ENCODE results near the gene RNF152. TPM values are rescaled to one million over a fixed set of nuclear protein-coding genes. Genes with fewer than 3 reads are reported as not detected.

RNF152 gene
- total RNA-seq, 2 donors from 2014 or later, result 29.8 to 50.1 TPM

DNA sequence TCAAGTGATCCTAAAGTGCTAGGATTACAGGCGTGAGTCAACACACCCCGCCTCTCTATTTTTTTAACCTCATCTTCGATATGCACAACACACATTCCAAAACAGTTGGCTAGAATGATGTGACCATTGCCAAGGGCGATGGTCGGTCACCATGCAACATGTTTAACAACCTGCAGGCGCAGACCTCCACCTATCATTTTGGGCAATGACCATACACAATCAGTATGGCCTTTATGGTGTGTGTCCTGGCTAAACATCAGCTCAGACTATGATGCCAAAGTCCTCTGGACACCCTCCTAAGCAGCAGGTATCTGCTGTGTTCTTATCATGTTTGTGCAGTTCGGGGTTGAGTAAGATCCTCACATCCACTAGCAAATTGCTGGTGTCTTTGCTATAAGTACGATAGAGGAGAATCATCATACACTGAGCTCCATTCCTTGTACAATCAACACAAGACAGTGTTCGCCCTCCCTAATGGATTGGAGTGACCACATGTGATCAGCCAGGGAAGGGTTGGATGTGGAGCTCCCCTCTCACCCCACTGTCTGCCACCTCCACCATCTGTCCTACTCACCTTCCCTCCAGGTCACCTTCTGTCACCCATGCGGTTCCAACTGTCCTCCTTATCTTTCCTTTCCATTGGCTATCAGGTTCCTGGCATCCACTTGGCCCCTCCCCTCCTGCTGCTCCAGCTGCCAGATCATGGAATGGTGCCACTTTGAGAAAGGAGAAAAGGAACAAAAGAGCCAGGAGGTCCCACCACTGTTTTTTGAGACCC lies 7.9 kb upstream of the RNF152 start:
- H3K27me3 ChIP-seq, result no peaks in the 10 kb centered on the region
- no peaks in the 10 kb centered on the region for H3K9me3 ChIP-seq
- intact Hi-C loops (cut with DNase I), result loop anchor here (5.0 to 10.0 kb wide), 3 partner anchors 224 to 346 kb away; no protein-coding TSS in a partner anchor
- TF ChIP-seq, protein P1, sequence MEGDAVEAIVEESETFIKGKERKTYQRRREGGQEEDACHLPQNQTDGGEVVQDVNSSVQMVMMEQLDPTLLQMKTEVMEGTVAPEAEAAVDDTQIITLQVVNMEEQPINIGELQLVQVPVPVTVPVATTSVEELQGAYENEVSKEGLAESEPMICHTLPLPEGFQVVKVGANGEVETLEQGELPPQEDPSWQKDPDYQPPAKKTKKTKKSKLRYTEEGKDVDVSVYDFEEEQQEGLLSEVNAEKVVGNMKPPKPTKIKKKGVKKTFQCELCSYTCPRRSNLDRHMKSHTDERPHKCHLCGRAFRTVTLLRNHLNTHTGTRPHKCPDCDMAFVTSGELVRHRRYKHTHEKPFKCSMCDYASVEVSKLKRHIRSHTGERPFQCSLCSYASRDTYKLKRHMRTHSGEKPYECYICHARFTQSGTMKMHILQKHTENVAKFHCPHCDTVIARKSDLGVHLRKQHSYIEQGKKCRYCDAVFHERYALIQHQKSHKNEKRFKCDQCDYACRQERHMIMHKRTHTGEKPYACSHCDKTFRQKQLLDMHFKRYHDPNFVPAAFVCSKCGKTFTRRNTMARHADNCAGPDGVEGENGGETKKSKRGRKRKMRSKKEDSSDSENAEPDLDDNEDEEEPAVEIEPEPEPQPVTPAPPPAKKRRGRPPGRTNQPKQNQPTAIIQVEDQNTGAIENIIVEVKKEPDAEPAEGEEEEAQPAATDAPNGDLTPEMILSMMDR (IDR thresholded peaks at IDR 0.05), result no peak
- no peaks in the 10 kb centered on the region for H3K4me1 ChIP-seq
- no peak overlapping the region for H3K27ac ChIP-seq
- H3K36me3 ChIP-seq, result no peaks in the 10 kb centered on the region
- no peak for DNase-seq
- no peak overlapping the region for H3K4me3 ChIP-seq
- H3K9ac ChIP-seq (ENCODE audit: low read depth in 2 of 2, low read length in 2 of 2), result no peak overlapping the region

DNA sequence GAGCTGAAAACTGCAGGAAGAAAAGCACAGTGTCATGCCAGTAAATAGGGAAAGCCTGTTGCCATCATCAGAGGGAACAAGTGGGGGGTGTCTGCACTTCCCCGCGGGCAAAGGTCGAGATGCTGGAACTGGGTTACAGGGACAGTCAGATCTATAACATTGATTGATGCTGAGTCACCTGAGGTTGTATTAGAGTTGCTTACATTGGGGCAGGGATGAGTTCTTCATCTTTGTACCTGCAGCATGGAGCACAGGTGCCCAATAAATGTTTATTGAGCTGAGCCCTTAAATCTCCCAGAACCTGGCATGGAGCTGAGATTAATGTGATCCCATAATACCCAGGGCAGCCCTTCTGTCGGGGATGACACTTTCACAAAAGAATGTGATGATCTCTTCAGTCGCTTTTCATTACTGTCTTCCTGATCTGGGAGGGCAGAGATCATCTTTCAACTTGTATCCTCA lies 5.9 kb upstream of the RNF152 start:
- DNase-seq, result peak; percentile 45
- peaks cover 2% of the 10 kb centered on the region for H3K27me3 ChIP-seq
- TF ChIP-seq, protein P1 (IDR thresholded peaks at IDR 0.05), result no peak
- no peaks in the 10 kb centered on the region for H3K9me3 ChIP-seq
- H3K36me3 ChIP-seq, result no peaks in the 10 kb centered on the region
- H3K27ac ChIP-seq, result no peak overlapping the region
- H3K4me1 ChIP-seq, result no peaks in the 10 kb centered on the region
- no peak overlapping the region for H3K9ac ChIP-seq (ENCODE audit: low read depth in 2 of 2, low read length in 2 of 2)
- intact Hi-C loops (cut with DNase I), result no loop called here
- H3K4me3 ChIP-seq, result no peak overlapping the region

DNA sequence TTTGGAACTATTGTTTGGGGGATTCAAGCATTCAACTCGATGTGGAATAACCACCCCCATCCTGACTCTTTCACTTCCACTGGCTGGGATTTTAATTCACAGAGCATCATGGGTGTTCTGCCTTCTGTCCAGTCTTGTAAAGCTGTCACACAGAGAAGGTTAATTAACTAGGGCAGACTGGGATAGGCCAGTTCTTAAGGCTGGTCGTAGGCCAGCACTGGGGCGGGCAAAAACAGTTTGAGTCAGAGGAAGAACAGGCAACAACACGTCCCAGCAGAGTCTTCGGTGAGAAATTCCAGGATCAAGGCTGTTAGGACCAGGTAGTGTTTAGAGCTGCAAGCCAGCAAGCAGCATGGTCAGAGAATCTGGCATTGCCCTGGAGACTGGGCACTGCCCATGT lies 4.0 kb upstream of the RNF152 start:
- Histone ChIP-seq H3K4me3 (no peak overlapping the region), H3K9ac (ENCODE audit: low read depth in 2 of 2, low read length in 2 of 2) (no peak overlapping the region), H3K27me3 (peaks cover 6% of the 10 kb centered on the region), H3K27ac (no peak overlapping the region), H3K4me1 (no peaks in the 10 kb centered on the region), H3K36me3 (no peaks in the 10 kb centered on the region), H3K9me3 (no peaks in the 10 kb centered on the region)
- intact Hi-C loops (cut with DNase I), result no loop called here
- DNase-seq, result peak; percentile 23
- TF ChIP-seq, protein P1 (IDR thresholded peaks at IDR 0.05), result no peak

DNA sequence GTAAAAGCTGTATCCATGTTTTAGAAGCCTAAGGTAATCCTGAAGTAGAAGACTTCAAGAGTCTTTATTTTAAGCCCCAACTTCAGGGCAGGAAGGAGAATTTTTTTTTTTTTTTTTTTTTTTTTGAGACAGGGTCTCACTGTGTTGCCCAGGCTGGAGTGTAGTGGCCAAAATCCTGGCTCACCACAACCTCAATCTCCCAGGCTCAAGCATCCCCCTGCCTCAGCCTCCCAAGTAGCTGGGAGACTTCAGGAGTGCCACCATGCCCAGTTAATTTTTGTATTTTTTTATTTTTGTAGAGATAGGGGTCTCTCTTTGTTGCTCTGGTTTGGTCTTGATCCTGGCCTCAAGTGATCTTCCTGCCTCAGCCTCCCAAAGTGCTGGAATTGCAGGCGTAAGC lies 3.3 kb upstream of the RNF152 start:
- Histone ChIP-seq H3K4me1 (no peaks in the 10 kb centered on the region), H3K9ac (ENCODE audit: low read depth in 2 of 2, low read length in 2 of 2) (no peak overlapping the region), H3K27me3 (peaks cover 6% of the 10 kb centered on the region), H3K4me3 (no peak overlapping the region), H3K36me3 (no peaks in the 10 kb centered on the region), H3K9me3 (no peaks in the 10 kb centered on the region), H3K27ac (no peak overlapping the region)
- intact Hi-C loops (cut with DNase I), result no loop called here
- no peak for DNase-seq
- TF ChIP-seq, protein P1 (IDR thresholded peaks at IDR 0.05), result no peak

DNA sequence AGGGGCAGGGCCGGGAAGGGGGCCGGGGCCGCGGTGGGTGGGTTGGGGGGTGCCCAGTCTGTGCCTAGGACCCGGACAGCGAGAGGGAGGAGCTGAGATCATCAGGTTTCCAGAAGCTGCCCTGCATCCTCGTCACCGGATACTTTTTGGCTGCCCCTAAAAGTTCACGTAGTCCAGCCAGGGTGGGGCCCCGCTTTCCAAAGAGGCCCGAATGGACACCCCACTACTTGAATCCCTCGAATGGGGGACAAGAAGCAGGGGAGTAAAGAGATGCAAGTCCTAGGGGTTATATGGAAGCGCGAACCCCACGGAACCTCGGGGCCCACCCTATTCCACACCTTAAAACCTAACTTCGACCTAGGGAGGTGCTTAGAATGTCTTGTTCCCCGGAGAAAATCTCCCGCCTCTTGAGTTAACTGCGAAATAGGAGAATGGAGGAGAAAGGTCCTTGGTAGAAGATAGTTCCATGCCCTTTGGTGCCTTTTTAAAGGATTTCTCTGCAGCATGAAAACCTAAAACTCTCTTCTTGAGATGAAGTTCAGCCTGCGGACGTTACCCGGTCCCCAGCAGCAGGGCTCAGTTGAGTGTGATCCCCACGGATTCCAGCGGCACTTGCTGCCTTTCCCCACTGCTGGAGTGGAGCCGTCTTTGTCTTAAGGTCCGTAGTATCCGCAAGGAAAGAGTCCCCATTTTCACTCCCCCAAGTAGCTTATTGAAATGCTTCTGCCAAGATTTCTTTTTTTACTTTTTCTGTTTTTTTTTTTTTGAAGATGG lies 2.1 kb upstream of the RNF152 start:
- peak; percentile 32 for DNase-seq
- H3K27ac ChIP-seq, result no peak overlapping the region
- no peaks in the 10 kb centered on the region for H3K36me3 ChIP-seq
- H3K27me3 ChIP-seq, result peaks cover 6% of the 10 kb centered on the region
- H3K9ac ChIP-seq (ENCODE audit: low read depth in 2 of 2, low read length in 2 of 2), result peak overlapping the region; percentile 71 to 74
- TF ChIP-seq, protein P1 (IDR thresholded peaks at IDR 0.05), result no peak
- no peaks in the 10 kb centered on the region for H3K4me1 ChIP-seq
- H3K4me3 ChIP-seq, result peak overlapping the region; percentile 82
- intact Hi-C loops (cut with DNase I), result loop anchor here (2.0 to 5.0 kb wide), 2 partner anchors 158 to 258 kb away; no protein-coding TSS in a partner anchor
- H3K9me3 ChIP-seq, result no peaks in the 10 kb centered on the region
